H1 (cell line): ENCODE results near the gene ACYP2.

Experiments used
- ASH2L ChIP-seq: fragments of 200-600, 300-600 bp; sonication (generic); IDR thresholded peaks from one replicate; pipeline ENCODE4 v1.7.1; 2017; ENCODE audit warnings: low read length
- EP300 ChIP-seq, 2 experiments: IDR thresholded peaks; 1 replicate in 1 of 2; 2 replicates in 1 of 2; pipeline ENCODE4 v1.6.1; 2011 to 2012; ENCODE audit warnings: low read depth in 2 of 2, low read length in 2 of 2, mild to moderate bottlenecking in 2 of 2, borderline replicate concordance in 1 of 2, inconsistent platforms in 1 of 2, moderate library complexity in 1 of 2
- JUN ChIP-seq: IDR thresholded peaks from 2 replicates; pipeline ENCODE4 v1.6.1; 2011; ENCODE audit warnings: low read depth, mild to moderate bottlenecking, improper control_type of control experiment, low read length
- POLR2A ChIP-seq, 2 experiments: IDR thresholded peaks; 1 replicate in 1 of 2; 2 replicates in 1 of 2; pipeline ENCODE4 v1.6.1; 2011; ENCODE audit warnings: low read depth in 2 of 2, low read length in 2 of 2, mild to moderate bottlenecking in 2 of 2; ENCODE audit errors: control extremely low read depth in 1 of 2
- POLR2AphosphoS5 ChIP-seq: IDR thresholded peaks from 2 replicates; pipeline ENCODE4 v1.6.1; 2011; ENCODE audit warnings: low read depth, low read length
- RAD21 ChIP-seq, 2 experiments: IDR thresholded peaks in 1 of 2; conservative IDR thresholded peaks in 1 of 2; 2 replicates each; pipeline ENCODE4 v1.6.1; 2011; ENCODE audit warnings: low read depth in 2 of 2, low read length in 2 of 2, improper control_type of control experiment in 1 of 2, inconsistent platforms in 1 of 2, mild to moderate bottlenecking in 1 of 2, moderate library complexity in 1 of 2
- SRF ChIP-seq: IDR thresholded peaks from 2 replicates; pipeline ENCODE4 v1.6.1; 2011; ENCODE audit warnings: mild to moderate bottlenecking, low read depth, low read length, moderate library complexity
- TCF12 ChIP-seq: IDR thresholded peaks from 2 replicates; pipeline ENCODE4 v1.6.1; 2011; ENCODE audit warnings: low read depth, mild to moderate bottlenecking, low read length
- TEAD4 ChIP-seq: IDR thresholded peaks from 2 replicates; pipeline ENCODE4 v1.6.1; 2012; ENCODE audit warnings: low read depth, low read length, inconsistent platforms, mixed read lengths
- TF ChIP-seq, protein P1 (sequence below), 3 experiments: IDR thresholded peaks; 1 replicate in 2 of 3; 2 replicates in 1 of 3; pipeline versions ENCODE4 v1.5.1 to v1.6.1; 2011; ENCODE audit warnings: low read length in 3 of 3, mild to moderate bottlenecking in 3 of 3, inconsistent platforms in 2 of 3, low read depth in 1 of 3, moderate library complexity in 1 of 3; ENCODE audit not compliant: insufficient read depth in 1 of 3; ENCODE audit errors: control extremely low read depth in 1 of 3
- TF ChIP-seq, protein P2 (sequence below): IDR thresholded peaks from 2 replicates; pipeline ENCODE4 v1.6.1; 2011; ENCODE audit warnings: low read depth, mild to moderate bottlenecking, low read length; ENCODE audit not compliant: insufficient read depth

DNA sequence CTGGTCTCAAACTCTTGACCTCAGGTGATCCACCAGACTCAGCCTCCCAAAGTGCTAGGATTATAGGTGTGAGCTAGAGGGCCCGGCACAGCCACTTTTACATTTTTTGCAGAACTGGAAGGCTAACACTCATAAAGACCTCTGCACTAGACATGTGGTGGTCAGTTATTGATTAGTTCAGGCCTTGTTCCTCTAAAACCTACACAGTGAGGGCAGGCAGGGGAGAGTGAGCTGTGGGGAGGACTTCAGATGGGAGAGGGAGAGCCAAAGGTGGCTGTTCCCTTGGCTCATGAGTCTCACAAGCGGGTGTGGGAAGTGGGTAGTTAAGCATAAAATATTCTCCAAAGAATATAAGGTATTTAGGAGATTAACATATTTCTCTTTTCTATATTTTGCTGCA, 29.3 kb upstream of the ACYP2 start:
- TF ChIP-seq, protein P1, sequence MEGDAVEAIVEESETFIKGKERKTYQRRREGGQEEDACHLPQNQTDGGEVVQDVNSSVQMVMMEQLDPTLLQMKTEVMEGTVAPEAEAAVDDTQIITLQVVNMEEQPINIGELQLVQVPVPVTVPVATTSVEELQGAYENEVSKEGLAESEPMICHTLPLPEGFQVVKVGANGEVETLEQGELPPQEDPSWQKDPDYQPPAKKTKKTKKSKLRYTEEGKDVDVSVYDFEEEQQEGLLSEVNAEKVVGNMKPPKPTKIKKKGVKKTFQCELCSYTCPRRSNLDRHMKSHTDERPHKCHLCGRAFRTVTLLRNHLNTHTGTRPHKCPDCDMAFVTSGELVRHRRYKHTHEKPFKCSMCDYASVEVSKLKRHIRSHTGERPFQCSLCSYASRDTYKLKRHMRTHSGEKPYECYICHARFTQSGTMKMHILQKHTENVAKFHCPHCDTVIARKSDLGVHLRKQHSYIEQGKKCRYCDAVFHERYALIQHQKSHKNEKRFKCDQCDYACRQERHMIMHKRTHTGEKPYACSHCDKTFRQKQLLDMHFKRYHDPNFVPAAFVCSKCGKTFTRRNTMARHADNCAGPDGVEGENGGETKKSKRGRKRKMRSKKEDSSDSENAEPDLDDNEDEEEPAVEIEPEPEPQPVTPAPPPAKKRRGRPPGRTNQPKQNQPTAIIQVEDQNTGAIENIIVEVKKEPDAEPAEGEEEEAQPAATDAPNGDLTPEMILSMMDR (IDR thresholded peaks at IDR 0.05; ENCODE audit: control extremely low read depth in 1 of 3, insufficient read depth in 1 of 3, low read depth in 1 of 3, low read length in 3 of 3): no peak
- TF ChIP-seq POLR2A (IDR thresholded peaks at IDR 0.05; ENCODE audit: control extremely low read depth in 1 of 2, low read depth in 2 of 2, low read length in 2 of 2) (no peak), ASH2L (no peak), POLR2AphosphoS5 (no peak), EP300 (IDR thresholded peaks at IDR 0.05; ENCODE audit: borderline replicate concordance in 1 of 2, low read depth in 2 of 2, low read length in 2 of 2) (no peak), SRF (no peak), TEAD4 (no peak), JUN (no peak), RAD21 (IDR thresholded peaks at IDR 0.05 in 1 of 2, conservative IDR thresholded peaks at IDR 0.05 in 1 of 2; ENCODE audit: low read depth in 2 of 2, low read length in 2 of 2) (no peak), TCF12 (no peak)
- TF ChIP-seq, protein P2, sequence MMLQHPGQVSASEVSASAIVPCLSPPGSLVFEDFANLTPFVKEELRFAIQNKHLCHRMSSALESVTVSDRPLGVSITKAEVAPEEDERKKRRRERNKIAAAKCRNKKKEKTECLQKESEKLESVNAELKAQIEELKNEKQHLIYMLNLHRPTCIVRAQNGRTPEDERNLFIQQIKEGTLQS: no peak
